ENCODE results near the gene BTBD9.

BTBD9 gene

GRCh38 chr6:38184585-38185080, 455.1 kb downstream of the BTBD9 start:
- H3K4me3 ChIP-seq (ENCODE audit: low read length): no peak overlapping the region
- no peak for DNase-seq (ENCODE audit: low read depth)
- TF ChIP-seq CTCF (conservative IDR thresholded peaks at IDR 0.05; ENCODE audit: low read depth, low read length): no peak

GRCh38 chr6:38183856-38184584, 455.7 kb downstream of the BTBD9 start:
- no peak for TF ChIP-seq CTCF (conservative IDR thresholded peaks at IDR 0.05; ENCODE audit: low read depth, low read length)
- H3K4me3 ChIP-seq (ENCODE audit: low read length): no peak overlapping the region
- no peak for DNase-seq (ENCODE audit: low read depth)

GRCh38 chr6:38182426-38182825, 457.3 kb downstream of the BTBD9 start:
- no peak for TF ChIP-seq CTCF (conservative IDR thresholded peaks at IDR 0.05; ENCODE audit: low read depth, low read length)

GRCh38 chr6:38180586-38180985, 459.1 kb downstream of the BTBD9 start:
- no peak for DNase-seq (ENCODE audit: low read depth)
- H3K4me3 ChIP-seq (ENCODE audit: low read length): no peak overlapping the region
- no peak for TF ChIP-seq CTCF (conservative IDR thresholded peaks at IDR 0.05; ENCODE audit: low read depth, low read length)

More at GRCh38 chr6:38182426-38182825, 457.3 kb downstream of the BTBD9 start:
- DNase-seq (ENCODE audit: low read depth): no peak
- no peak overlapping the region for H3K4me3 ChIP-seq (ENCODE audit: low read length)

GRCh38 chr6:38179794-38180430, 459.8 kb downstream of the BTBD9 start:
- no peak overlapping the region for H3K4me3 ChIP-seq (ENCODE audit: low read length)
- no peak for DNase-seq (ENCODE audit: low read depth)
- no peak for TF ChIP-seq CTCF (conservative IDR thresholded peaks at IDR 0.05; ENCODE audit: low read depth, low read length)

GRCh38 chr6:38179300-38179699, 460.4 kb downstream of the BTBD9 start:
- H3K4me3 ChIP-seq (ENCODE audit: low read length): no peak overlapping the region
- no peak for TF ChIP-seq CTCF (conservative IDR thresholded peaks at IDR 0.05; ENCODE audit: low read depth, low read length)
- no peak for DNase-seq (ENCODE audit: low read depth)

GRCh38 chr6:38178584-38178886, 461.2 kb downstream of the BTBD9 start:
- no peak for DNase-seq (ENCODE audit: low read depth)
- no peak overlapping the region for H3K4me3 ChIP-seq (ENCODE audit: low read length)
- no peak for TF ChIP-seq CTCF (conservative IDR thresholded peaks at IDR 0.05; ENCODE audit: low read depth, low read length)

Data from retinal pigment epithelial cell (primary cell).